ENCODE data around the gene COL17A1.

DNA sequence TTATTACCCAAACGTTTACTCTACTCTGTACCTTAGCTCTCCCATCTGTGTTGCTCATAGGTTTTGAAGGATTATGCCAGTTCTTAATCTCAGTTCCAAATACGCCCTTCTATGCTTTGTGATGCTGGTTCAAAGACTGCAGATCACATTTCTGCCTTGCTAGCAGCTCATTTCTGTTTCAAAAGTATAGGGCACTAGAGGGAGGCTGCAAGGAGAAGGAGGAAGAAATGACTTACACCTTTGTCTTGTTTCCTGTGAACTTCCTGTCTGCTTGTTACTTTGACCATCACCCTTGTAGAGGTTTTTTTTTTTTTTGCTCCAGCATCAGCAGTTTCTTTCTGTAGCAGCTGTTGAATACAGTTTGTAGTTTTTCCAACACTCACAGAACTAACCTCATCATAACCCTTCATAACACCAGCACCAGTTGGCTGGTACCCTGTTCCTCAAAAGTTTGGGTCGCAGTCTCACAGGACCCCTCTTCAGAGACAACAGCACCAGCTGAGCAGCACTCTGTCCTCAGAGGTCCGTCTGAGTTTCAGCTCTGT is 102.2 kb downstream of the COL17A1 start:
- TF ChIP-seq CTCF (IDR thresholded peaks at IDR 0.05) = no peak
- TF ChIP-seq, protein P1, sequence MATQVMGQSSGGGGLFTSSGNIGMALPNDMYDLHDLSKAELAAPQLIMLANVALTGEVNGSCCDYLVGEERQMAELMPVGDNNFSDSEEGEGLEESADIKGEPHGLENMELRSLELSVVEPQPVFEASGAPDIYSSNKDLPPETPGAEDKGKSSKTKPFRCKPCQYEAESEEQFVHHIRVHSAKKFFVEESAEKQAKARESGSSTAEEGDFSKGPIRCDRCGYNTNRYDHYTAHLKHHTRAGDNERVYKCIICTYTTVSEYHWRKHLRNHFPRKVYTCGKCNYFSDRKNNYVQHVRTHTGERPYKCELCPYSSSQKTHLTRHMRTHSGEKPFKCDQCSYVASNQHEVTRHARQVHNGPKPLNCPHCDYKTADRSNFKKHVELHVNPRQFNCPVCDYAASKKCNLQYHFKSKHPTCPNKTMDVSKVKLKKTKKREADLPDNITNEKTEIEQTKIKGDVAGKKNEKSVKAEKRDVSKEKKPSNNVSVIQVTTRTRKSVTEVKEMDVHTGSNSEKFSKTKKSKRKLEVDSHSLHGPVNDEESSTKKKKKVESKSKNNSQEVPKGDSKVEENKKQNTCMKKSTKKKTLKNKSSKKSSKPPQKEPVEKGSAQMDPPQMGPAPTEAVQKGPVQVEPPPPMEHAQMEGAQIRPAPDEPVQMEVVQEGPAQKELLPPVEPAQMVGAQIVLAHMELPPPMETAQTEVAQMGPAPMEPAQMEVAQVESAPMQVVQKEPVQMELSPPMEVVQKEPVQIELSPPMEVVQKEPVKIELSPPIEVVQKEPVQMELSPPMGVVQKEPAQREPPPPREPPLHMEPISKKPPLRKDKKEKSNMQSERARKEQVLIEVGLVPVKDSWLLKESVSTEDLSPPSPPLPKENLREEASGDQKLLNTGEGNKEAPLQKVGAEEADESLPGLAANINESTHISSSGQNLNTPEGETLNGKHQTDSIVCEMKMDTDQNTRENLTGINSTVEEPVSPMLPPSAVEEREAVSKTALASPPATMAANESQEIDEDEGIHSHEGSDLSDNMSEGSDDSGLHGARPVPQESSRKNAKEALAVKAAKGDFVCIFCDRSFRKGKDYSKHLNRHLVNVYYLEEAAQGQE (IDR thresholded peaks at IDR 0.05; ENCODE audit: insufficient read depth in 1 of 2, low read depth in 2 of 2, low read length in 1 of 2) = no peak
- no peak for TF ChIP-seq POLR2AphosphoS5 (IDR thresholded peaks at IDR 0.05; ENCODE audit: low read depth, low read length)
- no peak for TF ChIP-seq SIN3A (IDR thresholded peaks at IDR 0.05; ENCODE audit: borderline replicate concordance, insufficient read depth, low read depth, low read length)

All from Panc1 (cell line).